Hematopoietic multipotent progenitor cell treated with erythropoietin and hydrocortisone succinate and interleukin-3 and kit ligand, for 8 days (in vitro differentiated cells): ENCODE measurements around the gene ADAMTSL1.

Experiments
- DNase-seq: peaks from one replicate; pipeline ENCODE4 v3.0.0-alpha.2; 2015

Gene ADAMTSL1

DNA sequence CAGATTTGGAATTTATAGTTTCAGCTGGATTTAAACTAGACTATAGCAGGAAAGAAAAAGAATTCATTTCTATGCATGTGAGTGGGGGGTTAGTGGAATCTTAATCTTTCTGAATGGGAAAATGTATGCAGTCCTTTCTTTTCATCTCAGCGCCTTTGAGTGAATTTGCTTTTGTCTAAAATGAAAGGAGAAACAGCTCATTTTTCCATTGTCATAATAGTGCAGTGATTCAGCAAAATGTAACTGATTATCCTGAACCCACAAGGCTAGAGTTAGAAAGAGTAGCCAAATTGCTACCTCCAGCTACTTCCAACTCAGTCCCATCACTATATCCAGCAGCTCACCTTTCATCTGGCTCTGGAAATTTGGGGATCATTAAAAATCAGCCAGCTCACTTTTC, 134.4 kb downstream of the ADAMTSL1 start:
- DNase-seq = no peak

DNA sequence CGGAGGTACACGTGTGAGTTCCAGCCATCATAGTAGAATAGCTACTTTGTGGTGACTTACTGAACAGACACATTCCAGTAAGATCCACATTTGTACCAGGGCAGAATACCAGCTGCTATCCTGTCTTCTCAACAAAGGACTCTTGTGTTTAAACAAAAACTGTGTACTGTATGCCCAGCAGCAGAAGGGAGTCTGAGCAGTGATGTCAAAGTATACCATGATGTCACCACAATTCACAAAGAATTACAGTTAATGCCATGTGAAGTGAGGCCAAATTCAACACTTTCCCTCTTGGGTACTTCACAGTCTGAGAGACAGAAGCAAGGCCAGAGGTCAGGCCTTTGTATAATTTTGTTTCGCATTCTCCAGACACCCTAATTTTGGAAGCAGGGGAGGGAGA, 137.0 kb downstream of the ADAMTSL1 start:
- DNase-seq = no peak

DNA sequence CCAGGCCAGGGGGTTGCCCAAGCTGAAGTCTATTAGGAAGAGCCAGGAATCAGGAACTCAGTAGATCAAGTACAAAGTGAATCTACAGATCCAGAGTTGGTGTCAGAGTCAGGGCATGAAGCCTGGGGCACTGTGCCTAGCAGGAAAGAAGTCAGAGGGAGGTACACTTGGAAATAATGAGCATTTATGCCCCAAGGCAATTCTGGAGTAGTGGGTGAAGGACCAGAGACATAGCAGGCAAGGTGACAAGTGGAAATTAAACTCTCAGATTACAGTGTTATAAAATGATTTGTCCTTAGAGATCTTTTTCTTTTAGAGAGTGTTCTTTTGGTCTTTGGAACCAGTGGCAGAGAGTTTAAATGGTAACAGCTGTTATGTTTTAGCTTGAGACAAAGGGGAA, 138.0 kb downstream of the ADAMTSL1 start:
- DNase-seq = no peak

DNA sequence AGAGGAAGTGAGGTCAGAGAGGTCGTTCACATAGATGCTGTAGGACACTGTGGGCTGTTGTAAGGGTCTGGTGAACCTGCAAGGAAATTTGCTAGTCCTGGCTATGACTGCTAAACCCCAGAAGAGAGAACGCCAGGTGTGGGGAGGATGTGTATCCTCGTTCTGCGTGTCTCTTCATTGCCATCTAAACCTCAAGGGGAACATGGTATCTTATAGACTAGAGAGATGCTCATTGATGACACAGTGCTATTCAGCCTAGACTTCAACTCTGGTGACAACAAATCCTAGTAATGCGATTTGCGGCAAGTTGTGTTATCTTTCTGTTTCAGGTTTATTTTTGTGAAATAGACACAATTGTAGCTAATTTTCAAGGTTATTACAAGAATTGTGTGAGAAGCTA, 140.2 kb downstream of the ADAMTSL1 start:
- DNase-seq = no peak

DNA sequence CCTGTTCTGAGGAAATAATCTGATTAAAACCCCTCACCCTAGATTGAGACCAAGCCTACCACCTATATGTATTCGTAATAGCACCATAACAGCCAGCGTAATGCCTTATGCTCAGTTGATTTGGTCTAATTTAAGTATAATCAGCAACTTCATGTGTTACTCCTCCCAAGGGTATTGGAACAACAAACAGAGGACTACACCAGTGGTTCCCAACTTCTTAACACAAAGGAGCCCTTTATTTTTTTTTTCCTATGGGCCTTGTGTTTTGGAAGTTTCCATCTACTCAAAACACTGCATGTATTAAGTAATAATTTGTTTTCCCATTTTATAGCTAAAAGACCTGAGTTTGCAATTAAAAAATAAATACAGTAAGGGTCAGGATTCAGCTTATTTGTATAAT, 140.7 kb downstream of the ADAMTSL1 start:
- no peak for DNase-seq

DNA sequence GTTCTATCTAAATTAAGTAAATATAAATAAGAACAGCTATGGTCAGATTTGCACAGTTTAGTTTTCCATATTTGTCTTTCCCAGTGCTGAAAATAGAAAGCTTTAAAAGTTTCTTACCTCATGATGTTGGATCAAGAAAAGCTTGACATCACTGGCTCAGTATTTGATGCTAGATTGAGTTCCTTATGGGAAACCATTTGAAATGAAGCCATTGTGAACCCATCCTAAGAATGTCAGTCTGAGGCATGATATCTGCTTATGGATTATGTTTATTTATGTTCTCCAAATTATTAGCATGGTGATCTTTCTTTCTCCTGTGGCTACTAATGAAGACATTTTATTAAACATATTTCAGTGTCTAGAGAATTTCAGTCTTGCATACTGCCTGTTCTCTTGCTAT, 143.0 kb downstream of the ADAMTSL1 start:
- DNase-seq = no peak

DNA sequence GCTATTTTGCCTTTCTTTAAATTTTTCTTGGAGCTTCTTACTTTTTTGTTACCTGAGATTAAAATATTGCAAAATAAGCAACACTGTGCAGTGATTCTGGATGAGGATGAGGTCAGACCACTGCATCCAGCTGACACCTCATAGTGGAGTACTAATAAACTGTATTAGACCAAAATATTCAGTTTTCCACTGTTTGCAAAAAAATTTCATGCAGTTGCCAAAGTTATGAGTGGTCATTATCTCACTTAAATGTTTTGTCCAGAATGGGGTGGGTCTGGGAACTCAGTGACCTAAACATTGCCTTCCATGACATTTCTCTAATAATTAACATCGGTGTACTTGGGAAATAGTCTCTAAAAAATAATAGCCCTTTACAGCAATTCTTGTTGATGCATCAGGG, 143.8 kb downstream of the ADAMTSL1 start:
- DNase-seq = no peak

DNA sequence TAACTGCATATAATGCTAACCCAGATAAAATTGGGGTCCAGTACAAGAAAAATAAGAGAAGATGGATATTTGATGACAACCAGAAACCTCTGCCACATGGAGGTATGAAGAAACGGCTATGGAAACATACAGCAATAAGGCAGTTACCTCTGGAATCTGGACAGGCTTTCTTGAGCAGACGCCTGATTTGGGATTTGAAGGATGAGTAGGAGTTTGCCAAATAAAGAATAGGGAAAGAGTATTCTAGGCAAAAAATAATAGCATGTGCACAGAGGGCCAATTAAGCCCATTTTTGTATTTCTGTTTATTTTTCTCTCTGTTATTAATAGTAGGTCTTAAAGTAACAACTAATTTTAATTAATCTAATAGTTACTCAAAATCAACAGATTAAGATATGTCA, 144.9 kb downstream of the ADAMTSL1 start:
- no peak for DNase-seq

DNA sequence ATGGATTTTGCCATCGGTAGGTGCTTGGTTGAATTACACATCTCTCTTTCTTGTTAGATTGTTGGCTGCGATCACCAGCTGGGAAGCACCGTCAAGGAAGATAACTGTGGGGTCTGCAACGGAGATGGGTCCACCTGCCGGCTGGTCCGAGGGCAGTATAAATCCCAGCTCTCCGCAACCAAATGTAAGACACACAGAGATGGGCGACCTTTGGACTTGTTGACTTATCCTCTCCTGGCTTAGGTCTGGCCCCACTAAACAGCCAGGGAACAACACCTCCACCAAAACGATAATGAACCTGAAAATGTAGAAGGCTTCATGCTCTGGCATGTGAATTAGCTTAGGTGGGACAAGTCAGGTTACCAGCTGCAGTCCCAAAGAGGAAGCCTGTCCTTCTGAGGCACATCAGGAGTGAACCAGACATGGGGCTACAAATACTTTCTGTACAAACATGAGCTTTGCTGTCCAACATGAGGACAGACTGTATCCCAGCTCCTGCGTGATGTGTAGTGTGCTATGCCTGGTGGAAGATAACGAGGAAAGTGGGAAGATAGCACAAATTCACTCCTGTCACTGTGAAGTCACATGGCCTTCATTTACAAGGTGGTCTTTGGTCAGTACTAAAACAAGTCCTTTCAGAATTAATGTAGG, 148.4 kb downstream of the ADAMTSL1 start:
- no peak for DNase-seq

DNA sequence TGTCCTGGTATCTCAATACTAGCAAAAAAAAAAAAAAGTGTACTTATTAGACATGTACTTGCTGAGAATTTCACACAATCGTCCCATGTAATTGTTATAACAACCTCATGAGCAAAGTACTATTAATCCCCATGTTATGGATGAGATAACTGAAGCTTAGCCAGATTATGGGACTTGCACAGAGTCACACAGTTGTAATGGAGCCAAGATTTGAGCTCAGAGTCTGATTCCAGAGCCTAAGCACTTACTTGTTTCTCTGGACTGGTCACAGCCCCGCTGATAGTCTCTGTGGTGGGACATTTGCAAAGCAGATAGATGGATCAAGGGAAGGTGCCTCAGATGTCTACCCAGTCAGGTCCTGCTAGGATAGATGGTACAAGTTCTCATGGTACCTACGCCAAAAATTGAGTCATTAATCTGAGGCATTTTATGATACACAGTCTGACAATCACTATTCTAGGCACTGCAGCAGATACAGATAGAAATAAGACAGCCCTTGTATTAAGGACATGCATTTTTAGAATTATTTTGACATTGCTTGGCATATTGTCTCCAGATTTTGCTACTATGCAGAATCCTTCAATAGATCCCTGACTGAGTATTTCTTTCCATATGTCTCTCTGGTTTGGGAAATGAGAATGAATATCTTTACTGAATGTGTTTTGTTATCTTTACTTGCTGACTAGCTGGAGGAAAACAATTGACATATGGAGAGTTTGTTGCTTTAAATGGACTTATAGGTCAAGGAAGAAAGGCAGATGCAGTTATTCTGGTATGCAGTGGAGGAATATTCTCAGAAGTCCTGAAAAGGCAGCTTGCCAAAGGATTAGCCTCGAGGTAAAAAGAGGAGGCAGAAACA, 149.5 kb downstream of the ADAMTSL1 start:
- DNase-seq = no peak

DNA sequence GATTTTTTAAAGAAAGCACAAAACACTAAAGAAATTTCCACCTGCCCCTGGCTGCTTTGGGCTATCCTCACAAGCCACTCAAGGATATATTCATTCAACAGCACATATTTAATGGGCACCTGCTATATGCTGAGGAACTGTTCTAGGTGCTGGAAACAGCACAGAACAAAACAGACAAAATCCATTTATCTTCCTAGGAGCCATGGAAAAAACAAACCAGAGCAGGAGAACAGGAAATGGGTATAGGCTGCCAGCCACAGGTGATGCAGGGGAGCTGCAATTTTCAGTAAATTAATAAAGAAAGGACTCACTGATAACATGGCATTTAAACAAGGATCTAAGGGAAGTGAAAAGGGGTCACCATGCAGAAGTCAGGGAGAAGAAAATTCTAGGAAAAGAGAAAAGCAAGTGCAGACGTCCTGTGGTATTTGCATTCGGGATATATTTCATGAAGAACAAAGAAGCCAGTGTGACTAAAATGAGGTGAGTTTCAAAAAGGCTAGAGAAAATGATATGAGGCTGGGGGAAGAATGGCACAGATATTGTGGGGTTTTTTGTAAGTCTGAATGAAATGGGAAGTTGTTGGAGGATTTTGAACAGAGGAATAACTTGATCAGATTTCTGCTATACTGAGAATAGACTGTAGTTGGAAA, 152.2 kb downstream of the ADAMTSL1 start:
- DNase-seq = no peak

DNA sequence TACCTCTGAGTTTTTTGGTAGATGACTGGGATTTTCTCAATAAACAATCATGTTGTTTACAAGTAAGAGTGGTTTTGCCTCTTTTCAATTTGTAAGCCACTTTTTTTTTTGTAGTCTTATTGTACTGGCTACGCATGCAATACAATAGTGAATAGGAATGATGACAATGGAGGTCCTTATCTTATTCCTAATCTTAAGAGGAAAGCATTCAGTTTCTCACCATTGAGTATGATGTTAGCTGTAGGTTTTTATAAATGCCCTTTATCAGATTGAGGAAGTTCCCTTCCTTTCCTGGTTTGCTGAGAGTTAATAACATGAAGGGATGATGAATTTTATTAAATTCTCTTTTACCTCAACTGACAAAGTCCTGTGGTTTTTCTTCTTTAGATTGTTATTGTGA, 155.2 kb downstream of the ADAMTSL1 start:
- DNase-seq = no peak

DNA sequence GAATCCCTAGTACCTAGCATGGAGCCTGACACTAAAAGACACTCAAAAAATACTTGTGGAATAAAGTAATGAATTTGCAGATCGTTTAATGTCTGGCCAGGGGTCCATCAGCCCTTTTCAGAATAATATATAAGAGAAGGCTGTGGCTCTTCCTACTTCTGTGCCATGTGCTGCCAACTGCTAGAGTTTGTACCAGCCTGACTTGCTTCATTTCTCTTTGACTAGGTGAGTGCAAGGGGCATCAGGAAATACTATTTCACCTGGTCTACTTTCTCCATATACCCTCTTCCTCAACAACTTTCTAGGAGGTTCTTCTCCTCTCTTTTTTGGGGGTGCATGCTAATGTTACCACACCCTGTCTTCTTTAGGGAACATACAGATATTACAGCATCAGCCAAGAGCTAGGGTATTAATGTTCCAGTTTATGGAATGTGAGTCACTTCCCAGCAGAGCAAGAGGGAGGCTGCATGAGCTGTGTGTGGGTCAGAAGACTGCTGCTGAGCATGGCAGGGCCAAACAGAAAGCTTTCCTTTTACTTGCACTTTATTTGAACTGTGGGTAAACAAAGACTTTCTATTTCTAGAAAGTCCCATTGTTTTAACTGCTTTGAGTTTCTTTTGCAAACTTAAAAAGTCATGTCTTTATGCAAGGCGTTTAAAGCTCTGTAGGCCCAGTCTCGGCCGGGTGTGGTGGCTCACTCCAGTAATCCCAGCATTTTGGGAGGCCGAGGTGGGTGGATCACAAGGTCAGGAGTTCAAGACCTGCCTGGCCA, 158.9 kb downstream of the ADAMTSL1 start:
- no peak for DNase-seq

DNA sequence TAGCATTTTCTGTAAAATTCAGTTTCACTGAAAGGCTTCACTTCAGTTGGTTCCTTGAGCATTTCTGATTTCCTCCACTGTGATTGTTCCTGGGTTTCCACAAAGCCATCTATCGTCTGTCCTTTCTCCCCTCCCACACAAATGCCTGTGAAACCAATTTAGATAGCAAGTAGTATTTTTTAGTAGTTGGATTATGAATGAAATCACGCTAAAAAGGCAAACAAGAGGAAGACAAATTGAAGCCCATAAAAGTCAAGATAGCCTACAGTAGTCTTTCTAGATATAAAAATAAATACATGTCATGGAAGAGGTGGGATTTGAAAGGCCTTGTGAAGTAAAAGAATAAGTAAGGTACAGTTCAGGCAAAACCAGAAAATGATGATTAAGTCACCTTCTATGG, 162.8 kb downstream of the ADAMTSL1 start:
- no peak for DNase-seq

DNA sequence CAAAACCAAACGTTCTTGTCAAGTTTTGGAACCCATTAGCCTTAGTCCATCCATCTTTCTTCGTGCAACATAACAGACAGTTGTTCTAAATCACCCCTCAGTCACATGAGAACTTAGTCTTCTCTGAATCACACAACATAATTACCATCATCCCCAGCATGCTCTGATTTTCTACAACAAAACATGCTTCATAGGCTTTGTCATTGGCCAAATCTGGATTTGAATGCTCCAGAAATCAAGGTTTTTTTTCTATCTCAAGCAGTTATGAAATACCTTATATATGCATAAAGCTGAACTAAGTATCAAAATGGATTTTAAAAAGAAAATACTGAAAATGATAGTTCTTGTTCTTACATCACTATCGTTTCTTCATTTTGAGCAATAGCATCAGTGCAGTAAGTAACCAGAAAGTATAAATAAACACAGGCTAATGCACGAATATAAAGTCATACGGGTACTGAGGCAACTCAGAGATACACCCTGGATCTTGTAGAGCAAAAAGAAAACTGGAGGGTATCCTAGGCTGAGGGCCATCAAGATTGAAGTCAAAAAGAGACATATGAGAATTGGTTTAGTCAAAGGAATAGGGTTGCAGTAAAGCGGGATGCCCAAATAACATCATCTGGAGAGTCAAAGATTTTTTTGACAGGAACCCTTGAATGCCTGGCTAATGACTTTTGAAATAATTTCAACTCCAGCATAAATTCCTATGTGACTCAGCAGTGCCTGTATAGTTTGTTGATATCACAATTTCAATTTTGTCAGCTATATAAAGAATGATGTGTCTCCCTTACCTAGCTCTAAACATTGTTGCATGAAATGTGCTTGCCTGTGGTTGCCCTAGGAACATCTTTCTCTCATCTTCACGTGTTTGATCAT, 164.7 kb downstream of the ADAMTSL1 start:
- DNase-seq = no peak

DNA sequence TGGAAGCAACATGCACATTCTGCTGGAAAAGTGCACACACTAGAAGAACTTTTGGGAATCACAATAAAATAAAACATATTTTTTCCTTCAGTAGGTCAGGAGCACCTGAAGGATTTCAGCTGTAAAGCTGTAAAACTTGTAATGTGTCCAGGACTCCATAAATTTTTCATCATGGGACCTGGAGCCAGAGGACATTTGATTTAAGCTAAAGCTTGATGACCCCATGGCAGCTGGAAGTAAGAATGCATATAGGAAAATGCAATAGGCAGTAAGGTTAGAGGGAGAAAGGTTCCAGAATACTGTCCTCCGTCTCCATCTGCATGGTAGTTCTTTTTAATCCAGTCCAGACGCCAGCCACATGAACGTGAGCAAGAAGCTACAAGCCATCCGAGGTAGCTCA, 166.0 kb downstream of the ADAMTSL1 start:
- DNase-seq = no peak

DNA sequence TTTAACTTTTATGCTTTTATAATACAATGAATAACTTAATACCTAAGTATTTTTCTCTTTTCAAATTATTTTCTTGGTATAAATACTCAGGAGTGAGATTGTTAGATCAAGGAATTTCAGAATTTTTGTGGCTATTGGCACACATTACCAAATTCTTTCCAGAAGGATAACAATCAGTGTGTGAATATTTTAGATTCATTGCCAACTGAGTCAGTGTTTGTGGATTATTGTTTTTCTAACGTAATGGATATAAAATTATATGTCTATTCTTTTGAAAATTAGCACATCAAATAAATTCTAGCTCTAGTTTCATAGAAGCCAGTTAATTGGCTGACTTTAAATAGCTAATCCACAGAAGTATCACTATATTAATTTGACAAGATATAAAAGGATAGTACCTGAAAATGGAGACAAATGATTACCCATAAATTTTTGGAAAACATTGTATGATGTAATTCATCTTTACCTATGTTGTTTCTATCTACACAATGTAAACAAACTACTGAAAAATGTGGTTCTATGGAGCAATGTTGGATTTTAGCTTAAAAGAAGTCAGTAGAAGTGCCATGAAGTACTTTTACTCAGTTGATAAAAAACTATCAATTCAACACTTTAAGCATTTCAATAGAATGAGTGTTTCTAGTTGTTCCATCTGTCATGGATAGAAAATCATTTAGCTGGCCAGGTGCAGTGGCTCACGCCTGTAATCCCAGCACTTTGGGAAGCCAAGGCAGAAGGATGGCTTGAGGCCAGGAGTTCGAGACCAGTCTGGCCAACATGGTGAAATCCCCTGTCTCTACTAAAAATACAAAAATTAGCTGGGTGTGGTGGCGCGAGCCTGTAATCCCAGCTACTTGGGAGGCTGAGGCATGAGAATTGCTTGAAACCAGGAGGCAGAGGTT, 185.1 kb downstream of the ADAMTSL1 start:
- no peak for DNase-seq

DNA sequence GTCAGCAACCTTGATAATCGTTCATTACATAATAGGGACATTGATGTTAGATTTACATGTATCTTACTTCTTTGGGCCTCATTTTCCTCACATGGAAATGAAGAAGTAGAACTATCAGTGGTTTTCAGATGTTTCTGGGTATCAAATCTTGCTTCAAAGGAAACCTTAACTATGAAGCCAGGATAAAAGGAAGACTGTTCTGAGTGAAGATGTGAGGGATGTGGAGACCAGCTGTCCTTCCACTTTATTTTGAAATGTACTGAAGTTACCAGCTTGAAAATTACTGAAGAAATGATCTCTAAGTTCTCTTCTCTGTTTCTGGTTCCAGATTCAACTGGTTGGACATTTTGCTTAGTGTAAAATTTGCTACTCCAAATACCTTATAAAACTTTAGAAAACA, 186.0 kb downstream of the ADAMTSL1 start:
- DNase-seq = no peak

DNA sequence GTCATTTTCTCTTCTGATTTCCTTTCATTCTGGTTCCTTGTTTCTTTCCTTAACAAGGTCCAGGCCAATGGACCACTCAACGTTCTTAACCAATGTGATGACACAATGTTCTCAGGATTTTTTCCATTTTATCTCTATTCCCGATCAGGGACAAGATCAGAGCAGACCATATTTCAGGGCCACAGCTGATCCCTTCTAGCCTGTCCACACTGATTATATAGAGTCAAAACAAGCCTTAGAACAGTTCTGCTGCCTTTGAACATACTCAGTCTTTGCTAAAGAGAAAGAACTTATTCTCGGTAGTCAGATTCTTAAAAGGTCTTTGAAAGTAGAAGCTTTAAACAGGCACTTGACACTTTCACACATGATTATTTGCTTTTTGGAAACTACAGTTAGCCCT, 188.4 kb downstream of the ADAMTSL1 start:
- no peak for DNase-seq

DNA sequence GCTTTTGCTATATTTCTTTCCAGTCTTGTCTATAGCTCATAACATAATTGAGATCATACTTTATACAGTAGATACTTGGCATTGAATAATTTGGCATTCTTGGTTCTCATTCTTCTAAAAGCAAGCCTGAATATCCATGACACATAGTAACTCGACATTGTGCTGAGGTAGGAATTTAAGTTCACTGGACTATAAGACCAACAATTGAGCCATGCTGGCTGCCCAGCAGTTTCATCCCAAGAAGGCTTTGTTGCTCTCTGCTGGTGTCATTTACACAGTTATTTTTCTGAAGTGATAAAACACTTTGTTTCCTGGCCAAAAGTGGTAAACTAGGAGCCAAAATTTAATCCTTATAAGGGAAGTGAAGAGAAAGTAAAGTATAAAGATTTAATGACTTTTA, 192.0 kb downstream of the ADAMTSL1 start:
- DNase-seq = no peak

DNA sequence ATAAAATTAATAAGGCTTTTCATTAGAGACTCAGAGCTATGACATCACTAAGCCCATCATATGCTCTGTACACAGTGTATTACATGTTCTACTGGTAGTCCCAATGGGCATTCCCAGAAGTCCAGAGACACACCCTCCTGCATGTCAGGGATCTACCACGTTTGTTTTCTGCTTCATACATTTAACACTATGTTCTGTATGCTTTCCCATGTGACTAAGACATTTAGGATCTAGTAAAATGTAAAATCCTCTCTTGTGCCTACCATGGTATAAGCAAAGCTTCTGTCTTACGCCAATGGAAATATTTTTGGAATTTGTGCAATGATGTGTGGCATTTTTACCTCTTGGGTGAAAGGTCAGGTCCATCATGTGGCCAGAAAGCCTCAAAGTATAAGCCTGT, 192.4 kb downstream of the ADAMTSL1 start:
- DNase-seq = no peak
